GM12878 (cell line): ENCODE measurements around the gene CD84. TPM values are rescaled to one million over a fixed set of nuclear protein-coding genes. Genes with fewer than 3 reads are reported as not detected.
"Not testable (repeated sequence)": the region's sequence is repeated elsewhere in the genome, so short reads cannot be mapped to it uniquely, and the experiment has no call there.

Source experiments
- ATAC-seq: fragments of 200-7000 bp; cut with Tn5 transposase; 3 replicates; pipeline ENCODE4 v1.9.1; 2020; ENCODE audit warnings: mild to moderate bottlenecking, moderate library complexity
- BruUV-seq: library from RNA; stranded (reverse); fragments of 400-500 nt; replicated peaks from 2 replicates; lab custom pipeline; 2021; lab: Mats Ljungman, UMichigan
- CTCF ChIA-PET: fragments of 300-600 bp; sonication (Branson Sonifier 250); formaldehyde crosslinking; extraction: SDS; loops from one replicate; lab custom pipeline; 2021; ENCODE audit warnings: inconsistent platforms; lab: Yijun Ruan, JAX
- POLR2A ChIA-PET: fragments of 350-600 bp; formaldehyde crosslinking; extraction: SDS; loops from one replicate; lab custom pipeline; 2021; ENCODE audit warnings: inconsistent platforms; lab: Charles Lee
- RAD21 ChIA-PET: fragments of 300-600 bp; sonication (Branson Sonifier 250); formaldehyde crosslinking; loops from one replicate; lab custom pipeline; 2023; ENCODE audit warnings: antibody characterized with exemption; ENCODE audit not compliant: unreplicated experiment; lab: Charles Lee
- SMC1A ChIA-PET: fragments of 300-600 bp; sonication (Branson Sonifier 250); formaldehyde crosslinking; loops from one replicate; lab custom pipeline; 2023; ENCODE audit not compliant: unreplicated experiment, uncharacterized antibody; lab: Charles Lee
- DNase-seq: peaks from one replicate; pipeline ENCODE4 v3.0.0-alpha.2; 2011; ENCODE audit warnings: low read depth, low spot score
- FAIRE-seq: peaks from 3 replicates; lab custom pipeline; 2011; peaks lifted over from hg19 to GRCh38; lab: Jason Lieb, UNC
- H2AFZ ChIP-seq: 2 replicates; pipeline ENCODE4 v1.6.0; 2011; ENCODE audit warnings: low read depth, low read length, control low read depth; ENCODE audit not compliant: control insufficient read depth
- H3K27ac ChIP-seq: 2 replicates; pipeline ENCODE4 v1.5.1; 2011; ENCODE audit warnings: control low read depth; ENCODE audit not compliant: control insufficient read depth, insufficient read depth
- H3K27me3 ChIP-seq, 2 experiments: replicated peaks in 1 of 2; 2 replicates each; pipeline versions ENCODE4 v1.6.0 to v1.6.1; 2011; ENCODE audit warnings: low read length in 1 of 2; ENCODE audit not compliant: control insufficient read depth in 2 of 2, insufficient read depth in 2 of 2
- H3K36me3 ChIP-seq, 2 experiments: 2 replicates each; pipeline ENCODE4 v1.5.1; 2011; ENCODE audit warnings: low read length in 1 of 2; ENCODE audit not compliant: control insufficient read depth in 2 of 2, insufficient read depth in 2 of 2
- H3K4me1 ChIP-seq: 2 replicates; pipeline ENCODE4 v1.6.1; 2011; ENCODE audit warnings: mild to moderate bottlenecking, low read length, moderate library complexity, mixed read lengths; ENCODE audit not compliant: control insufficient read depth, insufficient read depth
- H3K4me2 ChIP-seq: 2 replicates; pipeline ENCODE4 v1.6.0; 2011; ENCODE audit warnings: control low read depth; ENCODE audit not compliant: control insufficient read depth, insufficient read depth
- H3K4me3 ChIP-seq: fragments of 200-600 bp; sonication (generic); 2 replicates; pipeline ENCODE4 v1.5.1; 2016
- H3K79me2 ChIP-seq: 2 replicates; pipeline ENCODE4 v1.6.0; 2011; ENCODE audit warnings: low read length; ENCODE audit not compliant: control insufficient read depth, insufficient read depth
- H3K9ac ChIP-seq: 2 replicates; pipeline ENCODE4 v1.8.0; 2011; ENCODE audit warnings: low read length, control low read depth, mixed read lengths; ENCODE audit not compliant: control insufficient read depth, insufficient read depth
- H3K9me3 ChIP-seq: replicated peaks from 3 replicates; pipeline ENCODE4 v1.5.1; 2011; ENCODE audit warnings: mild to moderate bottlenecking, low read length; ENCODE audit not compliant: control insufficient read depth, insufficient read depth
- H4K20me1 ChIP-seq: 2 replicates; pipeline ENCODE4 v1.6.0; 2011; ENCODE audit not compliant: control insufficient read depth, insufficient read depth
- ZNF217 ChIP-seq: fragments of 450-650 bp; IDR thresholded peaks from 2 replicates; pipeline ENCODE4 v1.6.1; 2017; ENCODE audit warnings: antibody characterized with exemption, mild to moderate bottlenecking
- WGBS: methylation state at CpG from one replicate; pipeline ENCODE4 v1.1.6; 2016; ENCODE audit warnings: low lambda C conversion rate; ENCODE audit not compliant: insufficient replicate concordance, insufficient coverage; ENCODE audit errors: missing lambda C conversion rate; 5-methylcytosine and 5-hydroxymethylcytosine counted together
- in situ Hi-C: fragments of 300-500 bp; cut with MboI; formaldehyde crosslinking; loops from 9 replicates; pipeline ENCODE4 v1.14.3; 2018; ENCODE audit warnings: mixed read lengths
- intact Hi-C: fragments of 100-400 bp; cut with micrococcal nuclease; formaldehyde crosslinking; loops from one replicate; pipeline ENCODE4 v1.14.2; 2022; ENCODE audit not compliant: unreplicated experiment
- polyA plus RNA-seq, 11 experiments: library from polyadenylated mRNA; depleted of rRNA in 4 of 11; unstranded in 6 of 11; stranded (reverse) in 5 of 11; fragments of >200 nt; fragmentation: Nextera tagmentation in 4 of 11; fragmentation: Illumina TruSeq in 1 of 11; extraction: Ambion mirVana in 4 of 11; extraction: Trizol in 1 of 11; gene quantifications; 1 replicate in 1 of 11; 2 replicates in 10 of 11; pipeline versions ENCODE4 v1.2.1 to v1.2.3, GENCODE V29; 2011 to 2016; ENCODE audit warnings: inconsistent platforms in 2 of 11, missing spikeins in 2 of 11, low read depth in 1 of 11
- total RNA-seq, 4 experiments: library from RNA; depleted of rRNA in 3 of 4; stranded (reverse); fragments of >200 nt in 3 of 4; fragmentation: Illumina TruSeq in 1 of 4; extraction: Trizol in 1 of 4; gene quantifications; 2 replicates each; pipeline versions ENCODE4 v1.2.1 to v1.2.3, GENCODE V29; 2013 to 2021

The CD84 gene
- total and polyA plus RNA-seq, 10 of the 15 experiments (the other 5 are each of a cell fraction or from before 2014, with no cell fraction given) = 3.4 to 20.3 (median 11.7) TPM

DNA sequence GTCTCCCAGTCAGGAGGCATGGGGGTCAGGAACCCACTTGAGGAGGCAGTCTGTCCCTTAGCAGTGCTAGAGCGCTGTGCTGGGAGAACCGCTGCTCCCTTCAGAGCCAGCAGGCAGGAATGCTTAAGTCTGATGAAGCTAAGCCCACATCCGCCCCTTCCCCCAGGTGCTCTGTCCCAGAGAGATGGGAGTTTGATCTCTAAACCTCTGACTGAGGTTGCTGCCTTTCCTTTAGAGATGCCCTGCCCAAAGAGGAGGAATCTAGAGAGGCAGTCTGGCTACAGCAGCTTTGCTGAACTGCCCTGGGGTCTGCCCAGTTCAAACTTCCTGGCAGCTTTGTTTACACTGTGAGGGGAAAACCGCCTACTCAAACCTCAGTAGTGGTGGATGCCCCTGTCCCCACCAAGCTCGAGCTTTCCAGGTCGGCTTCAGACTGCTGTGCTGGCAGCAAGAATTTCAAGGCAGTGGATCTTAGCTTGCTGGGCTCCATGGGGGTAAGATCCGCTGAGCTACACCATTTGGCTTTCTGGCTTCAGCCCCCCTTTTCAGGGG lies 49.8 kb downstream of the CD84 start:
- RAD21 ChIA-PET = interaction anchor here (1.0 to 2.6 kb wide), 3 partner anchors 11 to 92 kb away, joined by 3 to 8 read pairs (median 3); no protein-coding TSS in a partner anchor
- H3K9ac ChIP-seq, H3K4me2 ChIP-seq, intact Hi-C loops, FAIRE-seq, DNase-seq, H3K27ac ChIP-seq, in situ Hi-C loops, BruUV-seq, H3K9me3 ChIP-seq, H2AFZ ChIP-seq, ATAC-seq, H3K4me3 ChIP-seq, H4K20me1 ChIP-seq, H3K79me2 ChIP-seq, H3K36me3 ChIP-seq, H3K4me1 ChIP-seq, H3K27me3 ChIP-seq: not testable (repeated sequence)
- CTCF ChIA-PET = interaction anchor here (1.1 to 1.5 kb wide), 3 partner anchors 14 to 152 kb away, joined by 3 to 4 read pairs (median 3); no protein-coding TSS in a partner anchor
- SMC1A ChIA-PET = interaction anchor here (0.9 to 10.2 kb wide), 6 partner anchors 10 to 99 kb away, joined by 3 to 178 read pairs (median 4); no protein-coding TSS in a partner anchor
- POLR2A ChIA-PET = interaction anchor here (0.6 to 2.4 kb wide), 3 partner anchors 9 to 86 kb away, joined by 3 to 6 read pairs (median 4); no protein-coding TSS in a partner anchor
- 57% methylated on average over 7 of the region's 7 CpGs for WGBS

DNA sequence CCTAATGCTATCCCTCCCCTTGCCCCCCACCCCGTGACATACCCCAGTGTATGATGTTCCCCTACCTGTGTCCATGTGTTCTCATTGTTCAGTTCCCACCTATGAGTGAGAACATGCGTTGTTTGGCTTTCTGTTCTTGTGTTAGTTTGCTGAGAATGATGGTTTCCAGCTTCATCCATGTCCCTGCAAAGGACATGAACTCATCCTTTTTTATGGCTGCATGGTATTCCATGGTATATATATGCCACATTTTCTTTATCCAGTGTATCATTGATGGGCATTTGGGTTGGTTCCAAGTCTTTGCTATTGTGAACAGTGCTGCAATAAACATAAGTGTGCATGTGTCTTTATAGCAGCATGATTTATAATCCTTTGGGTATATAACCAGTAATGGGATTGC lies 55.5 kb downstream of the CD84 start:
- H3K9me3 ChIP-seq, H4K20me1 ChIP-seq, H3K36me3 ChIP-seq, H3K4me1 ChIP-seq, H3K27me3 ChIP-seq, ATAC-seq, H3K4me3 ChIP-seq, H3K9ac ChIP-seq, H3K4me2 ChIP-seq, H3K27ac ChIP-seq, in situ Hi-C loops, H2AFZ ChIP-seq, BruUV-seq, DNase-seq, FAIRE-seq: not testable (repeated sequence)
- SMC1A ChIA-PET = interaction anchor here (0.7 to 10.2 kb wide), 16 partner anchors 10 to 95 kb away, joined by 3 to 178 read pairs (median 6); no protein-coding TSS in a partner anchor
- TF ChIP-seq ZNF217 = 0 out of 2 replicates have a peak, but pooled peaks have one; percentile 29
- WGBS = 81% methylated on average over 1 of the region's 2 CpGs
- intact Hi-C loops = loop anchor here (5.0 kb wide), 1 partner anchor 71 kb away; no protein-coding TSS in a partner anchor
- RAD21 ChIA-PET = interaction anchor here (0.7 to 4.5 kb wide), 7 partner anchors 18 to 104 kb away, joined by 3 to 76 read pairs (median 16); no protein-coding TSS in a partner anchor
- peaks cover 44% of the 10 kb centered on the region for H3K79me2 ChIP-seq
- CTCF ChIA-PET = interaction anchor here (0.6 to 3.6 kb wide), 10 partner anchors 9 to 110 kb away, joined by 3 to 25 read pairs (median 4); no protein-coding TSS in a partner anchor
- POLR2A ChIA-PET = interaction anchor here (0.6 to 3.8 kb wide), 9 partner anchors 13 to 149 kb away, joined by 3 to 34 read pairs (median 6); no protein-coding TSS in a partner anchor
